OCI-LY7 (cell line): Measurements from ENCODE around the gene PLK5. TPM values are rescaled to one million over a fixed set of nuclear protein-coding genes. Genes with fewer than 3 reads are reported as not detected.
"Not testable (repeated sequence)": the region's sequence is repeated elsewhere in the genome, so short reads cannot be mapped to it uniquely, and the experiment has no call there.

Experiments used
- BruUV-seq: library from RNA; stranded (reverse); fragments of 400-500 nt; replicated peaks from 2 replicates; lab custom pipeline; 2021; lab: Mats Ljungman, UMichigan
- CTCF ChIA-PET: fragments of 300-600 bp; sonication (Branson Sonifier 250); formaldehyde crosslinking; loops from one replicate; lab custom pipeline; 2022; ENCODE audit warnings: antibody characterized with exemption; ENCODE audit not compliant: unreplicated experiment; lab: Charles Lee
- POLR2A ChIA-PET: fragments of 300-600 bp; sonication (Branson Sonifier 250); formaldehyde crosslinking; loops from one replicate; lab custom pipeline; 2022; ENCODE audit warnings: antibody characterized with exemption; lab: Charles Lee
- DNase-seq: peaks from one replicate; pipeline ENCODE4 v3.0.0-alpha.2; 2015; ENCODE audit warnings: low spot score
- H2AFZ ChIP-seq: fragments of 200-600 bp; sonication (generic), shearing (Covaris generic); 2 replicates; pipeline ENCODE4 v1.6.1; 2014; ENCODE audit warnings: mild to moderate bottlenecking, antibody characterized with exemption, low read length, moderate library complexity
- H3K27ac ChIP-seq: fragments of 200-600 bp; sonication (generic); 2 replicates; pipeline ENCODE4 v1.5.1; 2014; ENCODE audit warnings: mixed run types, low read depth, mild to moderate bottlenecking, moderate library complexity, low read length, inconsistent platforms; ENCODE audit not compliant: poor library complexity, severe bottlenecking
- H3K36me3 ChIP-seq: fragments of 200-600 bp; sonication (generic); 2 replicates; pipeline ENCODE4 v1.6.1; 2014; ENCODE audit warnings: mild to moderate bottlenecking, antibody characterized with exemption, low read length, moderate library complexity, mixed read lengths; ENCODE audit not compliant: insufficient read depth
- H3K4me1 ChIP-seq: fragments of 200-600 bp; sonication (generic); 2 replicates; pipeline ENCODE4 v1.5.1; 2014; ENCODE audit warnings: mild to moderate bottlenecking, low read length; ENCODE audit not compliant: insufficient read depth, poor library complexity, severe bottlenecking
- H3K4me2 ChIP-seq: fragments of 200-600 bp; sonication (generic); 2 replicates; pipeline ENCODE4 v1.6.1; 2014; ENCODE audit warnings: mild to moderate bottlenecking, low read length
- H3K4me3 ChIP-seq: fragments of 200-600 bp; sonication (generic); 2 replicates; pipeline ENCODE4 v1.5.1; 2014; ENCODE audit warnings: mild to moderate bottlenecking, low read depth, low read length; ENCODE audit not compliant: poor library complexity, severe bottlenecking
- H3K79me2 ChIP-seq: fragments of 200-600 bp; sonication (generic); 2 replicates; pipeline ENCODE4 v1.6.1; 2016; ENCODE audit warnings: low read depth, mild to moderate bottlenecking, low read length, moderate library complexity, mixed read lengths; ENCODE audit not compliant: insufficient read depth
- H3K9me2 ChIP-seq: fragments of 200-600 bp; sonication (generic); 2 replicates; pipeline ENCODE4 v1.6.1; 2016; ENCODE audit warnings: mild to moderate bottlenecking, low read length, mixed read lengths; ENCODE audit not compliant: insufficient read depth
- H3K9me3 ChIP-seq: fragments of 200-600 bp; sonication (generic); 2 replicates; pipeline ENCODE4 v1.6.1; 2014; ENCODE audit warnings: mild to moderate bottlenecking, mixed run types, low read length, mixed read lengths
- H4K20me1 ChIP-seq: fragments of 200-600 bp; sonication (generic); 2 replicates; pipeline ENCODE4 v1.6.1; 2014; ENCODE audit warnings: mild to moderate bottlenecking, antibody characterized with exemption, low read length, moderate library complexity, mixed read lengths; ENCODE audit not compliant: insufficient read depth
- EZH2phosphoT487 ChIP-seq: fragments of 200-600 bp; sonication (generic); IDR thresholded peaks from 2 replicates; pipeline ENCODE4 v1.6.1; 2018; ENCODE audit warnings: low read depth, borderline replicate concordance, mild to moderate bottlenecking, mixed run types, antibody characterized with exemption, low read length, moderate library complexity, mixed read lengths
- intact Hi-C: fragments of 100-400 bp; cut with micrococcal nuclease; formaldehyde crosslinking; loops from one replicate; pipeline ENCODE4 v1.10.0; 2022; ENCODE audit not compliant: unreplicated experiment
- total RNA-seq, 2 experiments: library from RNA; depleted of rRNA in 1 of 2; stranded (reverse); fragments of >200 nt in 1 of 2; shearing (Covaris generic) in 1 of 2; gene quantifications; 2 replicates each; pipeline ENCODE4 v1.2.3, GENCODE V29; 2014 to 2022
- TF ChIP-seq, protein P1 (sequence below): fragments of 200-600 bp; sonication (generic); conservative IDR thresholded peaks from 2 replicates; pipeline ENCODE4 v1.5.1; 2014; ENCODE audit warnings: mild to moderate bottlenecking, antibody characterized with exemption, low read length, moderate library complexity, mixed read lengths

The PLK5 gene
- total RNA-seq, 2 experiments from 2014 or later, result 0.17 TPM; not detected in 1

DNA sequence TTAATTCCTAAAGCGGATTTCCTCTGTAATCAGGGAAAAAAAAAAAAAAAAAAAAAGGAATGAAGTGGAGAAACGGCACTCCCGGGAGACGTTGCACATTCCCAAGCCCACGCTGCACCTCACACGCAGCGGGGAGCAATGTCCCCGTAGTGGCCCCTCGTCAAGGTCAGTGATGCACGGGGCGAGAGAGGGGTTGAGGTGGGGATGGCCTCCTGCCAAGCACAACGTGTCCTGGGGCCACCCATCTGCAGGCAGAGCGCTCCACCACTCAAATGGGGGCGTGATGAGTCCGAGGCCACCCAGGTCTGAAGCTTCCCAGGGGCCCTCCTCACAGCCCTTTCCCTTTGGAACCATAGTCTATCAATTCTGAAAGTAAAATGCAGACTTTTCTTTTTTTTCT is 15.1 kb downstream of the PLK5 start:
- H3K9me3 ChIP-seq, result no peaks in the 10 kb centered on the region
- H4K20me1 ChIP-seq, result no peaks in the 10 kb centered on the region
- TF ChIP-seq, protein P1, sequence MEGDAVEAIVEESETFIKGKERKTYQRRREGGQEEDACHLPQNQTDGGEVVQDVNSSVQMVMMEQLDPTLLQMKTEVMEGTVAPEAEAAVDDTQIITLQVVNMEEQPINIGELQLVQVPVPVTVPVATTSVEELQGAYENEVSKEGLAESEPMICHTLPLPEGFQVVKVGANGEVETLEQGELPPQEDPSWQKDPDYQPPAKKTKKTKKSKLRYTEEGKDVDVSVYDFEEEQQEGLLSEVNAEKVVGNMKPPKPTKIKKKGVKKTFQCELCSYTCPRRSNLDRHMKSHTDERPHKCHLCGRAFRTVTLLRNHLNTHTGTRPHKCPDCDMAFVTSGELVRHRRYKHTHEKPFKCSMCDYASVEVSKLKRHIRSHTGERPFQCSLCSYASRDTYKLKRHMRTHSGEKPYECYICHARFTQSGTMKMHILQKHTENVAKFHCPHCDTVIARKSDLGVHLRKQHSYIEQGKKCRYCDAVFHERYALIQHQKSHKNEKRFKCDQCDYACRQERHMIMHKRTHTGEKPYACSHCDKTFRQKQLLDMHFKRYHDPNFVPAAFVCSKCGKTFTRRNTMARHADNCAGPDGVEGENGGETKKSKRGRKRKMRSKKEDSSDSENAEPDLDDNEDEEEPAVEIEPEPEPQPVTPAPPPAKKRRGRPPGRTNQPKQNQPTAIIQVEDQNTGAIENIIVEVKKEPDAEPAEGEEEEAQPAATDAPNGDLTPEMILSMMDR, result no peak
- no peak for TF ChIP-seq EZH2phosphoT487
- H3K4me1 ChIP-seq, result no peaks in the 10 kb centered on the region
- H3K79me2 ChIP-seq, result no peaks in the 10 kb centered on the region
- H3K4me2 ChIP-seq, result no peak overlapping the region
- no peak overlapping the region for H3K27ac ChIP-seq
- intact Hi-C loops, result no loop called here
- H3K9me2 ChIP-seq, result no peaks in the 10 kb centered on the region
- H3K4me3 ChIP-seq, result no peak overlapping the region
- POLR2A ChIA-PET, result no interaction called here
- CTCF ChIA-PET, result no interaction called here
- no peaks in the 10 kb centered on the region for H3K36me3 ChIP-seq
- DNase-seq, result no peak
- no TSS peak for BruUV-seq
- no peak overlapping the region for H2AFZ ChIP-seq

DNA sequence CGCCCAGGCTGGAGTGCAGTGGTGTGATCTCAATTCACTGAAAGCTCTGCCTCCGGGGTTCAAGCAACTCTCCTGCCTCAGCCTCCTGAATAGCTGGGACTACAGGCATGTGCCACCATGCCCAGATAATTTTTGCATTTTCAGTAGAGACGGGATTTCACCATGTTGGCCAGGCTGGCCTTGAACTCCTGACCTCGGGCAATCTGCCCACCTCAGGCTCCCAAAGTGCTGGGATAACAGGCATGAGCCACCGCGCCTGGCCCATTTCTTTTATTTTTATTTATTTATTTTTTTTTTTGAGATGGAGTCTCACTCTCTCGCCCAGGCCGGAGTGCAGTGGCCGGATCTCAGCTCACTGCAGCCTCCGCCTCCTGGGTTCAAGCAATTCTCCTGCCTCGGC is 15.9 kb downstream of the PLK5 start:
- H3K4me2 ChIP-seq, CTCF ChIA-PET, H3K4me3 ChIP-seq, DNase-seq, H2AFZ ChIP-seq, H3K79me2 ChIP-seq, H3K9me3 ChIP-seq, H4K20me1 ChIP-seq, H3K27ac ChIP-seq, BruUV-seq, H3K9me2 ChIP-seq, intact Hi-C loops, H3K4me1 ChIP-seq, H3K36me3 ChIP-seq: not testable (repeated sequence)
- POLR2A ChIA-PET, result interaction anchor here (0.7 kb wide), 1 partner anchor 291 kb away, joined by 7 read pairs; no protein-coding TSS in a partner anchor

DNA sequence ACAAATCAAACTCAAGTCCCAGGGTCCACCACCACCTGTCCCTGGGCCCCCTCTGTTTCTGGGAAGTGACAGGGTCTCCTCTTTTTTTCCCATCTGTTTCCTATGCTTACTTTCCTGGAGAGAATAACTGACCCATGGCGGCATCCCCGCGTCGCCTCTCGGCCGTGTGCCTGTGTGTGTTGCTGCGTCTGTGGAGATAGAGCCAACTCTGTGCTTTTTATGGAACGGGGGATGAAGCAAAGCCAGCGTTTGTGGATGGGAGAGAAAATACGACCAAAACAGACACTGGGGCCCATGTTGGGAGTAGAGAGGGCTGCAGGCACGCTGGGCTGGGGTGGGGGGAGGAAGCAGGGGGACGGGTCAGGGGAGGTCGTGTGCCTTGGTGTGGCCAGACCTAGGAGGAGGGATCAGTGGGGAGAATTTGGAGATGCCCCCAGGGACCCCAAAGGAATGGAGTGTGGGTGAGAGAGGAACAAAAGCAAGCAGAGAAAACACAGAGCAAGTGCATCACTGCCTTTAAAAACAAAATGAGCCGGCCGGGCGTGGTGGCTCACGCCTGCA is 16.6 kb downstream of the PLK5 start:
- no TSS peak for BruUV-seq

More for the DNA sequence above, 16.6 kb downstream of the PLK5 start:
- ChIA-PET POLR2A (no interaction called here), CTCF (no interaction called here)
- Histone ChIP-seq H3K27ac (no peak overlapping the region), H2AFZ (no peak overlapping the region), H3K4me1 (no peaks in the 10 kb centered on the region), H3K9me2 (no peaks in the 10 kb centered on the region), H4K20me1 (no peaks in the 10 kb centered on the region), H3K9me3 (no peaks in the 10 kb centered on the region), H3K36me3 (no peaks in the 10 kb centered on the region), H3K4me3 (no peak overlapping the region), H3K79me2 (no peaks in the 10 kb centered on the region), H3K4me2 (no peak overlapping the region)
- no peak for DNase-seq
- intact Hi-C loops, result no loop called here
- TF ChIP-seq EZH2phosphoT487, result no peak
- TF ChIP-seq, protein P1, result no peak
